ENCODE results near the gene DDR2.

- no peak for TF ChIP-seq CTCF (IDR thresholded peaks at IDR 0.05; ENCODE audit: low read length)
- TF ChIP-seq EZH2phosphoT487 (IDR thresholded peaks at IDR 0.05; ENCODE audit: low read length) = no peak
- TF ChIP-seq EZH2 (optimal IDR thresholded peaks at IDR 0.05; ENCODE audit: low read depth, low read length) = no peak
Measured at GRCh38 chr1:162645666-162646065, 13.4 kb downstream of the DDR2 start.
